Measurements from ENCODE around the gene SBNO1. TPM values are rescaled to one million over a fixed set of nuclear protein-coding genes. Genes with fewer than 3 reads are reported as not detected.
"Not testable (repeated sequence)": the region's sequence is repeated elsewhere in the genome, so short reads cannot be mapped to it uniquely, and the experiment has no call there.

The SBNO1 gene
- total RNA-seq, 2 experiments from 2014 or later, result 21.3 to 21.9 TPM

DNA sequence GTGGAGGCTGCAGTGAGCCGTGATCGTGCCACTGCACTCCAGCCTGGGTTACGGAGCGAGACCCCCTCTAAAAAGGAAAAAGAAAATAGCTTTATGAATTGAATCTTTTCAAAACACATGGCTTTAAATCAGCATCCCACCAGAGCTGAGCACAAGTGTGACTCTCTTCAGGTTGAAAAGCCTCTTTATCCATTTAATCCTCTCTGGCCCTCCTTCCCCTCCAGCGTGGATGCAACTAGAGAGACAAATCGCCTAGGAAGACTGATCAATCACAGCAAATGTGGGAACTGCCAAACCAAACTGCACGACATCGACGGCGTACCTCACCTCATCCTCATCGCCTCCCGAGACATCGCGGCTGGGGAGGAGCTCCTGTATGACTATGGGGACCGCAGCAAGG lies 42.6 kb upstream of the SBNO1 start:
- H3K4me3 Mint-ChIP-seq; H3K27me3 ChIP-seq (ENCODE audit: control insufficient read depth in 1 of 2, insufficient read depth in 2 of 2, low read length in 2 of 2); intact Hi-C loops (cut with DNase I, micrococcal nuclease); H3K27ac ChIP-seq (ENCODE audit: low read depth in 1 of 2, low read length in 2 of 2); H3K4me1 ChIP-seq (ENCODE audit: insufficient read depth, low read length); ATAC-seq (ENCODE audit: poor library complexity); H3K27ac Mint-ChIP-seq; H3K4me3 ChIP-seq (ENCODE audit: low read length); H3K27me3 Mint-ChIP-seq; H3K9me3 ChIP-seq (ENCODE audit: control insufficient read depth in 1 of 2, insufficient read depth in 1 of 2, low read length in 2 of 2); H3K9me3 Mint-ChIP-seq; DNase-seq; H3K4me1 Mint-ChIP-seq (ENCODE audit: low read depth): not testable (repeated sequence)
- peaks cover 49% of the 10 kb centered on the region for H3K36me3 Mint-ChIP-seq (ENCODE audit: low read depth)
- CTCF ChIA-PET, result interaction anchor here (0.7 kb wide), 1 partner anchor 54 kb away, joined by 3 read pairs; no protein-coding TSS in a partner anchor
- POLR2A ChIA-PET, result interaction anchor here (0.9 kb wide), 1 partner anchor 20 kb away, joined by 3 read pairs; no protein-coding TSS in a partner anchor
- peaks cover 63% of the 10 kb centered on the region for H3K36me3 ChIP-seq (ENCODE audit: insufficient read depth, low read length)

DNA sequence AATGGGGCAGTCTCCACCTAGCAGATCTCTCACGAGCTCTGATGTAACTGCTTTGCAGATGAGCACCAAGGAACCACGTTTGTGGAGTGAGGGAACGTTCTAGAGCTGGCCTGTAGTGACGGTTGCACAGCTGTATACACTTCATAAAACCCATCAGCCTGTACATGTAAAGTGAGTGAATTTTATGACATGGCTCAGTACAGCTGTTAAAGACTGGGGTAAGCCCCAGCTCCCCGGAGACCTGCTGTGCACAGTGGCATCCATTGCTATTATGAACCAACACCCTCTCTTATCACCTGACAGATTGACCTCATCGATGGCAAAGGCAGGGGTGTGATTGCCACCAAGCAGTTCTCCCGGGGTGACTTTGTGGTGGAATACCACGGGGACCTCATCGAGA lies 39.9 kb upstream of the SBNO1 start:
- Mint-ChIP-seq H3K9me3 (no peaks in the 10 kb centered on the region), H3K4me1 (ENCODE audit: low read depth) (no peaks in the 10 kb centered on the region), H3K27ac (no peak overlapping the region), H3K4me3 (no peak overlapping the region), H3K27me3 (no peaks in the 10 kb centered on the region), H3K36me3 (ENCODE audit: low read depth) (peaks cover 36% of the 10 kb centered on the region)
- TF ChIP-seq, protein P1, sequence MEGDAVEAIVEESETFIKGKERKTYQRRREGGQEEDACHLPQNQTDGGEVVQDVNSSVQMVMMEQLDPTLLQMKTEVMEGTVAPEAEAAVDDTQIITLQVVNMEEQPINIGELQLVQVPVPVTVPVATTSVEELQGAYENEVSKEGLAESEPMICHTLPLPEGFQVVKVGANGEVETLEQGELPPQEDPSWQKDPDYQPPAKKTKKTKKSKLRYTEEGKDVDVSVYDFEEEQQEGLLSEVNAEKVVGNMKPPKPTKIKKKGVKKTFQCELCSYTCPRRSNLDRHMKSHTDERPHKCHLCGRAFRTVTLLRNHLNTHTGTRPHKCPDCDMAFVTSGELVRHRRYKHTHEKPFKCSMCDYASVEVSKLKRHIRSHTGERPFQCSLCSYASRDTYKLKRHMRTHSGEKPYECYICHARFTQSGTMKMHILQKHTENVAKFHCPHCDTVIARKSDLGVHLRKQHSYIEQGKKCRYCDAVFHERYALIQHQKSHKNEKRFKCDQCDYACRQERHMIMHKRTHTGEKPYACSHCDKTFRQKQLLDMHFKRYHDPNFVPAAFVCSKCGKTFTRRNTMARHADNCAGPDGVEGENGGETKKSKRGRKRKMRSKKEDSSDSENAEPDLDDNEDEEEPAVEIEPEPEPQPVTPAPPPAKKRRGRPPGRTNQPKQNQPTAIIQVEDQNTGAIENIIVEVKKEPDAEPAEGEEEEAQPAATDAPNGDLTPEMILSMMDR (IDR thresholded peaks at IDR 0.05), result no peak
- H3K27me3 ChIP-seq (ENCODE audit: control insufficient read depth in 1 of 2, insufficient read depth in 2 of 2, low read length in 2 of 2), result no peaks in the 10 kb centered on the region
- DNase-seq, result no peak
- CTCF ChIA-PET, result interaction anchor here (0.8 kb wide), 1 partner anchor 39 kb away, joined by 3 read pairs; no protein-coding TSS in a partner anchor
- intact Hi-C loops (cut with DNase I, micrococcal nuclease), result no loop called here
- H3K36me3 ChIP-seq (ENCODE audit: insufficient read depth, low read length), result peaks cover 66% of the 10 kb centered on the region
- no peak overlapping the region for H3K4me3 ChIP-seq (ENCODE audit: low read length)
- H3K9me3 ChIP-seq (ENCODE audit: control insufficient read depth in 1 of 2, insufficient read depth in 1 of 2, low read length in 2 of 2), result no peaks in the 10 kb centered on the region
- H3K27ac ChIP-seq (ENCODE audit: low read depth in 1 of 2, low read length in 2 of 2), result no peak overlapping the region
- H3K4me1 ChIP-seq (ENCODE audit: insufficient read depth, low read length), result peaks cover 5% of the 10 kb centered on the region
- POLR2A ChIA-PET, result no interaction called here
- ATAC-seq (ENCODE audit: poor library complexity), result no peak

DNA sequence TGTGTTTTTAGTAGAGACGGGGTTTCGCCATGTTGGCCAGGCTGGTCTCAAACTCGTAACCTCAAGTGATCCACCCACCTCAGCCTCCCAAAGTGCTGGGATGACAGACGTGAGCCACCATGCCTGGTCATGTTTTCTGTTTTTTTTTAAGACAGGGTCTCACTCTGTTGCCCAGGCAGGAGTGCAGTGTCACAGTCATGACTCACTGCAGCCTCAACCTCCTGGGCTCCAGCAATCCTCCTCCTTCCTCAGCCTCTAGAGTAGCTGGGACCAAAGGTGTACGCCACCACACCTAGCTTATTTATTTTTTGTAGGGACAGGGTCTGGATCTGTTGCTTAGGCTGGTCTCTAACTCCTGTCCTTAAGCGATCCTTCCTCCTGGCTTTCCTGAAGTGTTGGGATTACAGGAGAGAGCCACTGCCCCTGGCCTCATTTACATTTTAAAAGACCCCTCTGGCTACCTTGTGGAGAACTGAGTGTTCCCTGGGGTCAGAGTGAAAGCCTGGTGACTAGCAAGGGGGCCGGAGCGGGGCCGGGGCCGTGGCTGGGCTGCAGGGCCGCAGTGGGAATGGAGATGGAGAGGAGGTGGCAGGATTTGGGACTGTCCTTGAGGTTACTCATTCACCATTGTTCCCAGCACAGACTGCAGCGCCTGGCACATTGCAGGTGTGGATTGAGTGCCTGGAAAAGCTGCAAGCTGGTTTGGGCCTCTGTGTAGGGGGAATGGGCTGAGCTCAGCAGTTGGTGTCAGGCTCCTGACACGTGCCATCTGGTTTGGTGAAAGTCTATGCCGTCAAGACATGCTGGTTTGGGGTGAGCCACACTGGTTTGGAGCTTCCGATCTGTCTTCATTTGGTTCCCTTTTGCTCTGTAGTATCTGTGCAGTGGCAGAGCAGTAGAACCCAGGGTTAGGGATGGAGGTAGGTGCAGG lies 37.4 kb upstream of the SBNO1 start:
- no peak overlapping the region for H3K27ac ChIP-seq (ENCODE audit: low read depth in 1 of 2, low read length in 2 of 2)
- H3K4me1 Mint-ChIP-seq (ENCODE audit: low read depth), result no peaks in the 10 kb centered on the region
- no peaks in the 10 kb centered on the region for H3K27me3 Mint-ChIP-seq
- no peaks in the 10 kb centered on the region for H3K27me3 ChIP-seq (ENCODE audit: control insufficient read depth in 1 of 2, insufficient read depth in 2 of 2, low read length in 2 of 2)
- peaks cover 73% of the 10 kb centered on the region for H3K36me3 ChIP-seq (ENCODE audit: insufficient read depth, low read length)
- POLR2A ChIA-PET, result no interaction called here
- intact Hi-C loops (cut with DNase I, micrococcal nuclease), result no loop called here
- H3K4me3 Mint-ChIP-seq, result no peak overlapping the region
- no peaks in the 10 kb centered on the region for H3K9me3 ChIP-seq (ENCODE audit: control insufficient read depth in 1 of 2, insufficient read depth in 1 of 2, low read length in 2 of 2)
- H3K9me3 Mint-ChIP-seq, result no peaks in the 10 kb centered on the region
- TF ChIP-seq, protein P1 (IDR thresholded peaks at IDR 0.05), result no peak
- peaks cover 43% of the 10 kb centered on the region for H3K36me3 Mint-ChIP-seq (ENCODE audit: low read depth)
- no peak overlapping the region for H3K4me3 ChIP-seq (ENCODE audit: low read length)
- ATAC-seq (ENCODE audit: poor library complexity) (no peak), DNase-seq (no peak)
- CTCF ChIA-PET, result interaction anchor here (1.1 kb wide), 1 partner anchor 16 kb away, joined by 4 read pairs; no protein-coding TSS in a partner anchor
- H3K27ac Mint-ChIP-seq, result no peak overlapping the region
- H3K4me1 ChIP-seq (ENCODE audit: insufficient read depth, low read length), result peaks cover 17% of the 10 kb centered on the region
